Activated CD4-positive, alpha-beta memory T cell treated with anti-CD3 and anti-CD28 coated beads, Interleukin-2, amount 10 ng/mL, durations not matched to agents 7 days and 5 days (primary cell): ENCODE results near the gene CFAP77. TPM values are rescaled to one million over a fixed set of nuclear protein-coding genes. Genes with fewer than 3 reads are reported as not detected.

Experiments
- CTCF ChIA-PET: fragments of 350-600 bp; sonication (Branson Sonifier 250); formaldehyde crosslinking; loops from one replicate; lab custom pipeline; 2021; ENCODE audit warnings: antibody characterized with exemption, inconsistent platforms; lab: Charles Lee
- POLR2A ChIA-PET: fragments of 350-600 bp; sonication (Branson Sonifier 250); formaldehyde crosslinking; loops from one replicate; lab custom pipeline; 2021; ENCODE audit warnings: antibody characterized with exemption; lab: Charles Lee
- DNase-seq: peaks from one replicate; pipeline ENCODE4 v3.0.0-alpha.2; 2020
- H3K27ac Mint-ChIP-seq: one replicate; pipeline ENCODE4 v1.8.0; 2021; ENCODE audit warnings: mild to moderate bottlenecking, mixed read lengths
- H3K27me3 Mint-ChIP-seq: one replicate; pipeline ENCODE4 v1.8.0; 2021; ENCODE audit warnings: mixed read lengths
- H3K36me3 Mint-ChIP-seq: one replicate; pipeline ENCODE4 v1.8.0; 2021; ENCODE audit warnings: low read depth, mixed read lengths
- H3K4me1 Mint-ChIP-seq: one replicate; pipeline ENCODE4 v1.8.0; 2021; ENCODE audit warnings: mixed read lengths
- H3K4me3 Mint-ChIP-seq: one replicate; pipeline ENCODE4 v1.8.0; 2021; ENCODE audit warnings: mild to moderate bottlenecking, mixed read lengths
- H3K9me3 Mint-ChIP-seq: one replicate; pipeline ENCODE4 v1.8.0; 2021; ENCODE audit warnings: mixed read lengths
- total RNA-seq, 2 experiments: library from RNA; stranded (reverse); gene quantifications; one replicate each; pipeline ENCODE4 v1.2.3, GENCODE V29; 2021

Gene CFAP77
- total RNA-seq, 2 experiments from 2014 or later = not detected

GRCh38 chr9:132541870-132542830 lies 132.1 kb downstream of the CFAP77 start:
- no peaks in the 10 kb centered on the region for H3K9me3 Mint-ChIP-seq
- no peaks in the 10 kb centered on the region for H3K36me3 Mint-ChIP-seq
- no peak for DNase-seq
- no peak overlapping the region for H3K27ac Mint-ChIP-seq
- H3K4me1 Mint-ChIP-seq = no peaks in the 10 kb centered on the region
- ChIA-PET CTCF (no interaction called here), POLR2A (no interaction called here)
- H3K27me3 Mint-ChIP-seq = peaks cover 12% of the 10 kb centered on the region
- no peak overlapping the region for H3K4me3 Mint-ChIP-seq

GRCh38 chr9:132543251-132543650 lies 133.2 kb downstream of the CFAP77 start:
- H3K27me3 Mint-ChIP-seq = peaks cover 18% of the 10 kb centered on the region
- H3K27ac Mint-ChIP-seq = no peak overlapping the region
- no peaks in the 10 kb centered on the region for H3K36me3 Mint-ChIP-seq
- ChIA-PET POLR2A (no interaction called here), CTCF (no interaction called here)
- H3K4me3 Mint-ChIP-seq = no peak overlapping the region
- no peaks in the 10 kb centered on the region for H3K4me1 Mint-ChIP-seq
- no peak for DNase-seq
- no peaks in the 10 kb centered on the region for H3K9me3 Mint-ChIP-seq

GRCh38 chr9:132543960-132544359 lies 133.9 kb downstream of the CFAP77 start:
- no peak overlapping the region for H3K27ac Mint-ChIP-seq
- no peaks in the 10 kb centered on the region for H3K36me3 Mint-ChIP-seq
- CTCF ChIA-PET = no interaction called here
- DNase-seq = no peak
- peaks cover 18% of the 10 kb centered on the region for H3K27me3 Mint-ChIP-seq
- H3K4me3 Mint-ChIP-seq = no peak overlapping the region
- no peaks in the 10 kb centered on the region for H3K4me1 Mint-ChIP-seq
- POLR2A ChIA-PET = no interaction called here
- no peaks in the 10 kb centered on the region for H3K9me3 Mint-ChIP-seq

- Mint-ChIP-seq H3K27me3 (peaks cover 20% of the 10 kb centered on the region), H3K9me3 (no peaks in the 10 kb centered on the region), H3K36me3 (no peaks in the 10 kb centered on the region), H3K4me3 (no peak overlapping the region), H3K4me1 (no peaks in the 10 kb centered on the region), H3K27ac (no peak overlapping the region)
- ChIA-PET POLR2A (no interaction called here), CTCF (no interaction called here)
- DNase-seq = no peak
Observed at GRCh38 chr9:132545578-132545977, 135.6 kb downstream of the CFAP77 start.

- CTCF ChIA-PET = interaction anchor here (1.2 kb wide), 1 partner anchor 253 kb away, joined by 3 read pairs; no protein-coding TSS in a partner anchor
- H3K27me3 Mint-ChIP-seq = peaks cover 22% of the 10 kb centered on the region
- POLR2A ChIA-PET = no interaction called here
- no peaks in the 10 kb centered on the region for H3K4me1 Mint-ChIP-seq
- no peak overlapping the region for H3K4me3 Mint-ChIP-seq
- no peak overlapping the region for H3K27ac Mint-ChIP-seq
- H3K36me3 Mint-ChIP-seq = no peaks in the 10 kb centered on the region
- no peaks in the 10 kb centered on the region for H3K9me3 Mint-ChIP-seq
- DNase-seq = no peak
Observed at GRCh38 chr9:132546148-132547051, 136.4 kb downstream of the CFAP77 start.

GRCh38 chr9:132547052-132547431 lies 137.0 kb downstream of the CFAP77 start:
- DNase-seq = no peak
- Mint-ChIP-seq H3K27me3 (peaks cover 22% of the 10 kb centered on the region), H3K9me3 (no peaks in the 10 kb centered on the region), H3K4me3 (no peak overlapping the region), H3K36me3 (no peaks in the 10 kb centered on the region), H3K27ac (no peak overlapping the region), H3K4me1 (no peaks in the 10 kb centered on the region)
- POLR2A ChIA-PET = no interaction called here
- CTCF ChIA-PET = interaction anchor here (1.2 kb wide), 1 partner anchor 253 kb away, joined by 3 read pairs; no protein-coding TSS in a partner anchor

GRCh38 chr9:132547436-132547835 lies 137.4 kb downstream of the CFAP77 start:
- POLR2A ChIA-PET = no interaction called here
- Mint-ChIP-seq H3K4me3 (no peak overlapping the region), H3K4me1 (no peaks in the 10 kb centered on the region), H3K36me3 (no peaks in the 10 kb centered on the region), H3K27ac (no peak overlapping the region), H3K27me3 (peaks cover 22% of the 10 kb centered on the region), H3K9me3 (no peaks in the 10 kb centered on the region)
- no peak for DNase-seq
- CTCF ChIA-PET = interaction anchor here (1.2 kb wide), 1 partner anchor 252 kb away, joined by 3 read pairs; no protein-coding TSS in a partner anchor

GRCh38 chr9:132547976-132548730 lies 138.1 kb downstream of the CFAP77 start:
- no peak for DNase-seq
- Mint-ChIP-seq H3K36me3 (no peaks in the 10 kb centered on the region), H3K27ac (no peak overlapping the region), H3K9me3 (no peaks in the 10 kb centered on the region), H3K27me3 (peaks cover 22% of the 10 kb centered on the region), H3K4me3 (no peak overlapping the region), H3K4me1 (no peaks in the 10 kb centered on the region)
- ChIA-PET CTCF (no interaction called here), POLR2A (no interaction called here)

GRCh38 chr9:132548751-132549640 lies 139.0 kb downstream of the CFAP77 start:
- Mint-ChIP-seq H3K9me3 (no peaks in the 10 kb centered on the region), H3K27ac (no peak overlapping the region), H3K27me3 (peaks cover 22% of the 10 kb centered on the region), H3K36me3 (no peaks in the 10 kb centered on the region), H3K4me3 (no peak overlapping the region), H3K4me1 (no peaks in the 10 kb centered on the region)
- POLR2A ChIA-PET = no interaction called here
- DNase-seq = no peak
- CTCF ChIA-PET = no interaction called here

- POLR2A ChIA-PET = no interaction called here
- Mint-ChIP-seq H3K27me3 (peaks cover 19% of the 10 kb centered on the region), H3K4me1 (no peaks in the 10 kb centered on the region), H3K27ac (no peak overlapping the region), H3K9me3 (no peaks in the 10 kb centered on the region), H3K36me3 (no peaks in the 10 kb centered on the region), H3K4me3 (no peak overlapping the region)
- no peak for DNase-seq
- CTCF ChIA-PET = no interaction called here
Observed at GRCh38 chr9:132551556-132551955, 141.5 kb downstream of the CFAP77 start.

GRCh38 chr9:132552041-132552440 lies 142.0 kb downstream of the CFAP77 start:
- no peaks in the 10 kb centered on the region for H3K9me3 Mint-ChIP-seq
- CTCF ChIA-PET = no interaction called here
- peaks cover 19% of the 10 kb centered on the region for H3K27me3 Mint-ChIP-seq
- no peak for DNase-seq
- H3K4me3 Mint-ChIP-seq = no peak overlapping the region
- no peak overlapping the region for H3K27ac Mint-ChIP-seq
- H3K36me3 Mint-ChIP-seq = no peaks in the 10 kb centered on the region
- POLR2A ChIA-PET = no interaction called here
- no peaks in the 10 kb centered on the region for H3K4me1 Mint-ChIP-seq

- CTCF ChIA-PET = no interaction called here
- Mint-ChIP-seq H3K9me3 (peaks cover 5% of the 10 kb centered on the region), H3K4me1 (no peaks in the 10 kb centered on the region), H3K36me3 (no peaks in the 10 kb centered on the region), H3K27me3 (peaks cover 22% of the 10 kb centered on the region), H3K27ac (no peak overlapping the region), H3K4me3 (no peak overlapping the region)
- DNase-seq = no peak
- POLR2A ChIA-PET = no interaction called here
Observed at GRCh38 chr9:132554755-132555154, 144.7 kb downstream of the CFAP77 start.
